IMR-90 (cell line): ENCODE data around the gene LRP1-AS. TPM values are rescaled to one million over a fixed set of nuclear protein-coding genes. Genes with fewer than 3 reads are reported as not detected.

Experiments used
- ATAC-seq: fragments of 200-7000 bp; cut with Tn5 transposase; 2 replicates; pipeline ENCODE4 v1.9.1; 2020; ENCODE audit warnings: low read depth, mild to moderate bottlenecking, moderate library complexity
- BruUV-seq: library from RNA; stranded (reverse); fragments of 400-500 nt; replicated peaks from 2 replicates; lab custom pipeline; 2021; lab: Mats Ljungman, UMichigan
- CTCF ChIA-PET: fragments of 300-600 bp; formaldehyde crosslinking; extraction: SDS; loops from one replicate; lab custom pipeline; 2021; ENCODE audit warnings: antibody characterized with exemption; lab: Yijun Ruan, JAX
- POLR2A ChIA-PET: fragments of 300-600 bp; sonication (Branson Sonifier 250); formaldehyde crosslinking; loops from one replicate; lab custom pipeline; 2022; ENCODE audit warnings: antibody characterized with exemption; ENCODE audit not compliant: unreplicated experiment; lab: Charles Lee
- DNase-seq: peaks from one replicate; pipeline ENCODE4 v3.0.0; 2013
- H2AFZ ChIP-seq: replicated peaks from 2 replicates; pipeline ENCODE3; 2013; ENCODE audit warnings: low read length, mild to moderate bottlenecking; ENCODE audit not compliant: poor library complexity
- H2AK5ac ChIP-seq: 2 replicates; pipeline ENCODE4 v1.6.1; 2013; ENCODE audit warnings: low read depth, low read length, inconsistent platforms
- H2AK9ac ChIP-seq: replicated peaks from 2 replicates; pipeline ENCODE3; 2013; ENCODE audit warnings: mild to moderate bottlenecking, low read depth, low read length, moderate library complexity; ENCODE audit not compliant: poor library complexity
- H2BK120ac ChIP-seq: 2 replicates; pipeline ENCODE4 v1.6.1; 2013; ENCODE audit warnings: low read depth, low read length, inconsistent platforms
- H2BK15ac ChIP-seq: 3 replicates; pipeline ENCODE4 v1.6.1; 2013; ENCODE audit warnings: low read depth, low read length, inconsistent platforms
- H2BK20ac ChIP-seq: 2 replicates; pipeline ENCODE4 v1.6.1; 2013; ENCODE audit warnings: low read depth, mild to moderate bottlenecking, inconsistent platforms, low read length, moderate library complexity
- H2BK5ac ChIP-seq: 2 replicates; pipeline ENCODE4 v1.6.1; 2013; ENCODE audit warnings: mild to moderate bottlenecking, low read depth, low read length, inconsistent platforms; ENCODE audit not compliant: poor library complexity, severe bottlenecking
- H3K14ac ChIP-seq: replicated peaks from 2 replicates; pipeline ENCODE4 v1.6.1; 2013; ENCODE audit warnings: low read depth, low read length, inconsistent platforms
- H3K18ac ChIP-seq: 2 replicates; pipeline ENCODE4 v1.6.1; 2013; ENCODE audit warnings: low read depth, low read length, control low read depth
- H3K23ac ChIP-seq: 2 replicates; pipeline ENCODE4 v1.6.1; 2013; ENCODE audit warnings: low read depth, low read length, inconsistent platforms
- H3K27ac ChIP-seq: 2 replicates; pipeline ENCODE4 v1.5.1; 2013; ENCODE audit warnings: mild to moderate bottlenecking, control low read depth, low read length; ENCODE audit not compliant: insufficient read depth
- H3K27me3 ChIP-seq: 2 replicates; pipeline ENCODE4 v1.6.1; 2013; ENCODE audit warnings: low read length; ENCODE audit not compliant: control insufficient read depth, insufficient read depth
- H3K36me3 ChIP-seq: 2 replicates; pipeline ENCODE4 v1.6.1; 2013; ENCODE audit warnings: low read length, mixed read lengths; ENCODE audit not compliant: control insufficient read depth, insufficient read depth
- H3K4ac ChIP-seq: 2 replicates; pipeline ENCODE4 v1.6.1; 2013; ENCODE audit warnings: low read depth, low read length, inconsistent platforms
- H3K4me1 ChIP-seq: 2 replicates; pipeline ENCODE4 v1.6.1; 2013; ENCODE audit warnings: low read length, mixed read lengths; ENCODE audit not compliant: control insufficient read depth, insufficient read depth
- H3K4me2 ChIP-seq: 2 replicates; pipeline ENCODE4 v1.6.1; 2013; ENCODE audit warnings: low read depth, mild to moderate bottlenecking, control low read depth, low read length, moderate library complexity
- H3K4me3 ChIP-seq: 2 replicates; pipeline ENCODE4 v1.5.1; 2013; ENCODE audit warnings: low read depth, mild to moderate bottlenecking, control low read depth, low read length, moderate library complexity; ENCODE audit not compliant: insufficient read depth
- H3K56ac ChIP-seq: 2 replicates; pipeline ENCODE4 v1.6.1; 2013; ENCODE audit warnings: low read length, inconsistent platforms; ENCODE audit not compliant: insufficient read depth; ENCODE audit errors: extremely low read depth
- H3K79me1 ChIP-seq, 2 experiments: 2 replicates each; pipeline ENCODE4 v1.6.1; 2013; ENCODE audit warnings: low read length in 2 of 2, inconsistent platforms in 1 of 2, low read depth in 1 of 2
- H3K9ac ChIP-seq: 2 replicates; pipeline ENCODE4 v1.6.1; 2013; ENCODE audit warnings: low read depth, low read length, control low read depth
- H3K9me1 ChIP-seq: 2 replicates; pipeline ENCODE4 v1.6.1; 2013; ENCODE audit warnings: low read length, inconsistent platforms; ENCODE audit not compliant: insufficient read depth
- H3K9me3 ChIP-seq: 2 replicates; pipeline ENCODE4 v1.6.1; 2013; ENCODE audit warnings: low read length; ENCODE audit not compliant: control insufficient read depth, insufficient read depth
- H4K20me1 ChIP-seq: 2 replicates; pipeline ENCODE4 v1.6.1; 2013; ENCODE audit warnings: low read length, inconsistent platforms; ENCODE audit not compliant: insufficient read depth
- H4K5ac ChIP-seq: 2 replicates; pipeline ENCODE4 v1.6.1; 2013; ENCODE audit warnings: mild to moderate bottlenecking, low read depth, low read length, control low read depth
- H4K8ac ChIP-seq, 2 experiments: 2 replicates each; pipeline ENCODE4 v1.6.1; 2013; ENCODE audit warnings: low read depth in 2 of 2, low read length in 2 of 2, control low read depth in 1 of 2, inconsistent platforms in 1 of 2
- H4K91ac ChIP-seq: 2 replicates; pipeline ENCODE4 v1.6.1; 2013; ENCODE audit warnings: low read depth, low read length, inconsistent platforms; ENCODE audit not compliant: insufficient read depth
- MAZ ChIP-seq: IDR thresholded peaks from 2 replicates; pipeline ENCODE4 v1.6.1; 2012; ENCODE audit warnings: low read depth, mild to moderate bottlenecking, low read length, improper control_type of control experiment, moderate library complexity, borderline replicate concordance
- WGBS, 2 experiments: methylation state at CpG; one replicate each; pipeline versions ENCODE4 v1.1.5 to v1.1.7; 2013; ENCODE audit warnings: missing lambda C conversion rate in 2 of 2; ENCODE audit not compliant: insufficient read length in 1 of 2; ENCODE audit errors: extremely low coverage in 2 of 2; 5-methylcytosine and 5-hydroxymethylcytosine counted together
- dilution Hi-C: fragments of 300-500 bp; cut with HindIII; formaldehyde crosslinking; loops from one replicate; pipeline ENCODE4 v1.14.3; 2018; ENCODE audit warnings: low sequenced_read_pairs; ENCODE audit not compliant: unreplicated experiment
- in situ Hi-C: fragments of 300-500 bp; cut with MboI; formaldehyde crosslinking; loops from 3 replicates; pipeline ENCODE4 v1.14.3; 2019; ENCODE audit warnings: low sequenced_read_pairs, inconsistent platforms, mixed read lengths
- intact Hi-C: fragments of 100-400 bp; cut with micrococcal nuclease; formaldehyde crosslinking; loops from 2 replicates; pipeline ENCODE4 v1.10.0; 2022
- polyA plus RNA-seq, 3 experiments: library from polyadenylated mRNA; depleted of rRNA; stranded (reverse); fragments of >200 nt; gene quantifications; 2 replicates each; pipeline ENCODE4 v1.2.3, GENCODE V29; 2012; ENCODE audit warnings: low replicate concordance in 1 of 3
- total RNA-seq: library from RNA; depleted of rRNA; stranded (reverse); fragments of >200 nt; gene quantifications from 2 replicates; pipeline ENCODE4 v1.2.3, GENCODE V29; 2012

Gene LRP1-AS
- total and polyA plus RNA-seq, 2 of the 4 experiments (the other 2 are of a cell fraction) = not detected

GRCh38 chr12:57170927-57171326 is 23.5 kb upstream of the LRP1-AS start:
- DNase-seq = no peak
- H3K36me3 ChIP-seq = peaks cover 87% of the 10 kb centered on the region
- H3K9ac ChIP-seq = no peak overlapping the region
- ChIA-PET POLR2A (interaction anchor here (0.6 kb wide), 1 partner anchor 98 kb away, joined by 3 read pairs; no protein-coding TSS in a partner anchor), CTCF (interaction anchor here (0.5 to 0.6 kb wide), 2 partner anchors 11 to 50 kb away, joined by 3 to 4 read pairs; no protein-coding TSS in a partner anchor)
- no peak overlapping the region for H3K56ac ChIP-seq
- H3K27ac ChIP-seq = peak overlapping the region; percentile 13; the same call in 1 of the 2 replicates
- H4K8ac ChIP-seq = no peak overlapping the region
- H4K20me1 ChIP-seq = peaks cover 55% of the 10 kb centered on the region
- no TSS peak for BruUV-seq
- no peak for ATAC-seq
- H2BK20ac ChIP-seq = no peak overlapping the region
- no peak overlapping the region for H2BK15ac ChIP-seq
- no peak overlapping the region for H4K5ac ChIP-seq
- no peak overlapping the region for H2BK120ac ChIP-seq
- H3K23ac ChIP-seq = no peak overlapping the region
- H2AK9ac ChIP-seq = no peak overlapping the region
- no peak overlapping the region for H3K4me2 ChIP-seq
- no peak overlapping the region for H2AK5ac ChIP-seq
- no peak overlapping the region for H3K4ac ChIP-seq
- H3K9me1 ChIP-seq = no peaks in the 10 kb centered on the region; the same call in 1 of the 2 replicates
- peaks cover 10 to 59% of the 10 kb centered on the region in 2 experiments for H3K79me1 ChIP-seq
- H3K14ac ChIP-seq = 0 out of 2 replicates have a peak overlapping the region, but pooled peaks have one; percentile 34
- no peaks in the 10 kb centered on the region for H3K27me3 ChIP-seq
- H3K9me3 ChIP-seq = no peaks in the 10 kb centered on the region
- in situ Hi-C loops = no loop called here
- H3K4me3 ChIP-seq = no peak overlapping the region
- intact Hi-C loops = no loop called here
- dilution Hi-C loops = no loop called here
- no peak overlapping the region for H3K18ac ChIP-seq
- no peak overlapping the region for H2BK5ac ChIP-seq
- H3K4me1 ChIP-seq = peaks cover 12% of the 10 kb centered on the region
- TF ChIP-seq MAZ = no peak
- 100% methylated on average over 1 of the region's 4 CpGs; no CpG with 5 or more reads in 1 of the 2 experiments for WGBS, 2 experiments
- H2AFZ ChIP-seq = peak overlapping the region; percentile 24
- no peak overlapping the region for H4K91ac ChIP-seq
